GM13976 (cell line): ENCODE data around the gene DIAPH2.
"Not testable (repeated sequence)": the region's sequence is repeated elsewhere in the genome, so short reads cannot be mapped to it uniquely, and the experiment has no call there.

Experiments used
- DNase-seq: peaks from one replicate; pipeline ENCODE4 v3.0.0; 2012; ENCODE audit warnings: low spot score
- CTCF ChIP-seq: IDR thresholded peaks from 2 replicates; pipeline ENCODE4 v1.5.1; 2012; ENCODE audit warnings: borderline replicate concordance, mild to moderate bottlenecking; ENCODE audit not compliant: insufficient read depth; ENCODE audit errors: extremely low read depth, missing control alignments, control extremely low read depth
- in situ Hi-C: fragments of 300-500 bp; cut with MboI; formaldehyde crosslinking; loops from one replicate; pipeline ENCODE4 v1.12.0; 2022; ENCODE audit warnings: low sequenced_read_pairs, mixed read lengths, inconsistent platforms; ENCODE audit not compliant: unreplicated experiment

The DIAPH2 gene

GRCh38 chrX:96834137-96834536 is 149.5 kb downstream of the DIAPH2 start:
- in situ Hi-C loops, result no loop called here
- DNase-seq, result no peak
- no peak for TF ChIP-seq CTCF

GRCh38 chrX:96835660-96836289 is 151.1 kb downstream of the DIAPH2 start:
- no peak for TF ChIP-seq CTCF
- in situ Hi-C loops, result no loop called here
- DNase-seq, result no peak

GRCh38 chrX:96837808-96838207 is 153.2 kb downstream of the DIAPH2 start:
- DNase-seq, result no peak
- TF ChIP-seq CTCF, result no peak
- in situ Hi-C loops, result no loop called here

- in situ Hi-C loops, result no loop called here
- no peak for TF ChIP-seq CTCF
- DNase-seq, result no peak
Observed at GRCh38 chrX:96838537-96838936, 153.9 kb downstream of the DIAPH2 start.

- DNase-seq, result no peak
- in situ Hi-C loops, result no loop called here
- no peak for TF ChIP-seq CTCF
Observed at GRCh38 chrX:96841325-96841724, 156.7 kb downstream of the DIAPH2 start.

GRCh38 chrX:96841866-96842265 is 157.2 kb downstream of the DIAPH2 start:
- DNase-seq, in situ Hi-C loops: not testable (repeated sequence)

GRCh38 chrX:96843566-96843965 is 158.9 kb downstream of the DIAPH2 start:
- in situ Hi-C loops, result no loop called here
- no peak for TF ChIP-seq CTCF
- DNase-seq, result no peak
